GM12878 (cell line): ENCODE results near the gene FLVCR2. TPM values are rescaled to one million over a fixed set of nuclear protein-coding genes. Genes with fewer than 3 reads are reported as not detected.

ENCODE experiments used
- ATAC-seq: fragments of 200-7000 bp; cut with Tn5 transposase; 3 replicates; pipeline ENCODE4 v1.9.1; 2020; ENCODE audit warnings: mild to moderate bottlenecking, moderate library complexity
- BruUV-seq: library from RNA; stranded (reverse); fragments of 400-500 nt; replicated peaks from 2 replicates; lab custom pipeline; 2021; lab: Mats Ljungman, UMichigan
- CTCF ChIA-PET: fragments of 300-600 bp; sonication (Branson Sonifier 250); formaldehyde crosslinking; extraction: SDS; loops from one replicate; lab custom pipeline; 2021; ENCODE audit warnings: inconsistent platforms; lab: Yijun Ruan, JAX
- POLR2A ChIA-PET: fragments of 350-600 bp; formaldehyde crosslinking; extraction: SDS; loops from one replicate; lab custom pipeline; 2021; ENCODE audit warnings: inconsistent platforms; lab: Charles Lee
- RAD21 ChIA-PET: fragments of 300-600 bp; sonication (Branson Sonifier 250); formaldehyde crosslinking; loops from one replicate; lab custom pipeline; 2023; ENCODE audit warnings: antibody characterized with exemption; ENCODE audit not compliant: unreplicated experiment; lab: Charles Lee
- SMC1A ChIA-PET: fragments of 300-600 bp; sonication (Branson Sonifier 250); formaldehyde crosslinking; loops from one replicate; lab custom pipeline; 2023; ENCODE audit not compliant: unreplicated experiment, uncharacterized antibody; lab: Charles Lee
- DNase-seq: peaks from one replicate; pipeline ENCODE4 v3.0.0-alpha.2; 2011; ENCODE audit warnings: low read depth, low spot score
- FAIRE-seq: peaks from 3 replicates; lab custom pipeline; 2011; peaks lifted over from hg19 to GRCh38; lab: Jason Lieb, UNC
- H2AFZ ChIP-seq: 2 replicates; pipeline ENCODE4 v1.6.0; 2011; ENCODE audit warnings: low read depth, low read length, control low read depth; ENCODE audit not compliant: control insufficient read depth
- H3K27ac ChIP-seq: 2 replicates; pipeline ENCODE4 v1.5.1; 2011; ENCODE audit warnings: control low read depth; ENCODE audit not compliant: control insufficient read depth, insufficient read depth
- H3K27me3 ChIP-seq, 2 experiments: replicated peaks in 1 of 2; 2 replicates each; pipeline versions ENCODE4 v1.6.0 to v1.6.1; 2011; ENCODE audit warnings: low read length in 1 of 2; ENCODE audit not compliant: control insufficient read depth in 2 of 2, insufficient read depth in 2 of 2
- H3K36me3 ChIP-seq, 2 experiments: 2 replicates each; pipeline ENCODE4 v1.5.1; 2011; ENCODE audit warnings: low read length in 1 of 2; ENCODE audit not compliant: control insufficient read depth in 2 of 2, insufficient read depth in 2 of 2
- H3K4me1 ChIP-seq: 2 replicates; pipeline ENCODE4 v1.6.1; 2011; ENCODE audit warnings: mild to moderate bottlenecking, low read length, moderate library complexity, mixed read lengths; ENCODE audit not compliant: control insufficient read depth, insufficient read depth
- H3K4me2 ChIP-seq: 2 replicates; pipeline ENCODE4 v1.6.0; 2011; ENCODE audit warnings: control low read depth; ENCODE audit not compliant: control insufficient read depth, insufficient read depth
- H3K4me3 ChIP-seq: fragments of 200-600 bp; sonication (generic); 2 replicates; pipeline ENCODE4 v1.5.1; 2016
- H3K79me2 ChIP-seq: 2 replicates; pipeline ENCODE4 v1.6.0; 2011; ENCODE audit warnings: low read length; ENCODE audit not compliant: control insufficient read depth, insufficient read depth
- H3K9ac ChIP-seq: 2 replicates; pipeline ENCODE4 v1.8.0; 2011; ENCODE audit warnings: low read length, control low read depth, mixed read lengths; ENCODE audit not compliant: control insufficient read depth, insufficient read depth
- H3K9me3 ChIP-seq: replicated peaks from 3 replicates; pipeline ENCODE4 v1.5.1; 2011; ENCODE audit warnings: mild to moderate bottlenecking, low read length; ENCODE audit not compliant: control insufficient read depth, insufficient read depth
- H4K20me1 ChIP-seq: 2 replicates; pipeline ENCODE4 v1.6.0; 2011; ENCODE audit not compliant: control insufficient read depth, insufficient read depth
- BMI1 ChIP-seq: fragments of 450-650 bp; IDR thresholded peaks from 2 replicates; pipeline ENCODE4 v1.6.1; 2016; ENCODE audit warnings: mild to moderate bottlenecking, moderate library complexity, borderline replicate concordance
- CEBPB ChIP-seq, 2 experiments: fragments of 150-350 bp in 1 of 2; IDR thresholded peaks; 2 replicates each; pipeline ENCODE4 v1.6.1; 2012 to 2014; ENCODE audit warnings: low read depth in 2 of 2, low read length in 2 of 2, borderline replicate concordance in 1 of 2, inconsistent platforms in 1 of 2
- E2F8 ChIP-seq: fragments of 450-650 bp; IDR thresholded peaks from 2 replicates; pipeline ENCODE4 v1.6.1; 2018; ENCODE audit warnings: mild to moderate bottlenecking, low read depth, moderate library complexity; ENCODE audit not compliant: partially characterized antibody
- E4F1 ChIP-seq: fragments of 450-650 bp; IDR thresholded peaks from 2 replicates; pipeline ENCODE4 v1.6.1; 2018; ENCODE audit warnings: borderline replicate concordance, mild to moderate bottlenecking; ENCODE audit not compliant: partially characterized antibody
- ESRRA ChIP-seq: IDR thresholded peaks from 2 replicates; pipeline ENCODE4 v1.6.1; 2012; ENCODE audit warnings: mild to moderate bottlenecking, low read length, improper control_type of control experiment
- GATAD2B ChIP-seq: fragments of 450-650 bp; conservative IDR thresholded peaks from 2 replicates; pipeline ENCODE4 v1.6.1; 2017; ENCODE audit warnings: low read depth, mild to moderate bottlenecking, moderate library complexity
- HCFC1 ChIP-seq: fragments of 150-350 bp; IDR thresholded peaks from 2 replicates; pipeline ENCODE4 v1.6.1; 2014; ENCODE audit warnings: low read length
- MEF2B ChIP-seq: fragments of 450-650 bp; IDR thresholded peaks from 2 replicates; pipeline ENCODE4 v1.6.1; 2018; ENCODE audit warnings: mild to moderate bottlenecking, moderate library complexity; ENCODE audit not compliant: partially characterized antibody, poor library complexity, severe bottlenecking
- NFXL1 ChIP-seq: fragments of 450-650 bp; IDR thresholded peaks from 2 replicates; pipeline ENCODE4 v1.6.1; 2017; ENCODE audit warnings: antibody characterized with exemption, mild to moderate bottlenecking, borderline replicate concordance
- RAD21 ChIP-seq: IDR thresholded peaks from 2 replicates; pipeline ENCODE4 v1.6.1; 2011; ENCODE audit warnings: mild to moderate bottlenecking, low read depth, low read length, moderate library complexity; ENCODE audit not compliant: insufficient read depth
- SMC3 ChIP-seq: IDR thresholded peaks from 2 replicates; pipeline ENCODE4 v1.6.1; 2011; ENCODE audit warnings: low read length, improper control_type of control experiment, borderline replicate concordance
- YBX1 ChIP-seq: fragments of 450-650 bp; IDR thresholded peaks from 2 replicates; pipeline ENCODE4 v1.6.1; 2016; ENCODE audit warnings: antibody characterized with exemption
- ZBTB11 ChIP-seq: fragments of 450-650 bp; formaldehyde crosslinking; IDR thresholded peaks from 2 replicates; pipeline ENCODE4 v1.5.0; 2022; ENCODE audit warnings: mild to moderate bottlenecking, missing genetic modification characterization
- ZNF384 ChIP-seq: IDR thresholded peaks from 2 replicates; pipeline ENCODE4 v1.6.1; 2012; ENCODE audit warnings: low read depth, mild to moderate bottlenecking, low read length, improper control_type of control experiment, borderline replicate concordance
- WGBS: methylation state at CpG from one replicate; pipeline ENCODE4 v1.1.6; 2016; ENCODE audit warnings: low lambda C conversion rate; ENCODE audit not compliant: insufficient replicate concordance, insufficient coverage; ENCODE audit errors: missing lambda C conversion rate; 5-methylcytosine and 5-hydroxymethylcytosine counted together
- in situ Hi-C: fragments of 300-500 bp; cut with MboI; formaldehyde crosslinking; loops from 9 replicates; pipeline ENCODE4 v1.14.3; 2018; ENCODE audit warnings: mixed read lengths
- intact Hi-C: fragments of 100-400 bp; cut with micrococcal nuclease; formaldehyde crosslinking; loops from one replicate; pipeline ENCODE4 v1.14.2; 2022; ENCODE audit not compliant: unreplicated experiment
- polyA plus RNA-seq, 11 experiments: library from polyadenylated mRNA; depleted of rRNA in 4 of 11; unstranded in 6 of 11; stranded (reverse) in 5 of 11; fragments of >200 nt; fragmentation: Nextera tagmentation in 4 of 11; fragmentation: Illumina TruSeq in 1 of 11; extraction: Ambion mirVana in 4 of 11; extraction: Trizol in 1 of 11; gene quantifications; 1 replicate in 1 of 11; 2 replicates in 10 of 11; pipeline versions ENCODE4 v1.2.1 to v1.2.3, GENCODE V29; 2011 to 2016; ENCODE audit warnings: inconsistent platforms in 2 of 11, missing spikeins in 2 of 11, low read depth in 1 of 11
- total RNA-seq, 4 experiments: library from RNA; depleted of rRNA in 3 of 4; stranded (reverse); fragments of >200 nt in 3 of 4; fragmentation: Illumina TruSeq in 1 of 4; extraction: Trizol in 1 of 4; gene quantifications; 2 replicates each; pipeline versions ENCODE4 v1.2.1 to v1.2.3, GENCODE V29; 2013 to 2021

FLVCR2 gene
- total and polyA plus RNA-seq, 10 of the 15 experiments (the other 5 are each of a cell fraction or from before 2014, with no cell fraction given): 0.24 to 3.7 (median 1.6) TPM

GRCh38 chr14:75657331-75657730 is 78.9 kb downstream of the FLVCR2 start:
- no TSS peak for BruUV-seq
- Histone ChIP-seq H3K27ac (no peak overlapping the region), H3K36me3 (peaks cover 0 to 20% of the 10 kb centered on the region in 2 experiments; a peak in 3 of 4 replicates), H3K27me3 (no peaks in the 10 kb centered on the region), H3K79me2 (peaks cover 31% of the 10 kb centered on the region), H3K9ac (no peak overlapping the region), H3K9me3 (no peaks in the 10 kb centered on the region), H4K20me1 (no peaks in the 10 kb centered on the region), H3K4me3 (no peak overlapping the region), H3K4me1 (no peaks in the 10 kb centered on the region), H2AFZ (no peak overlapping the region), H3K4me2 (no peak overlapping the region)
- 77% methylated on average over 4 of the region's 4 CpGs for WGBS
- CTCF ChIA-PET: interaction anchor here (0.9 to 13.0 kb wide), 16 partner anchors 8 to 353 kb away, joined by 3 to 578 read pairs (median 4); partner anchors contain the start of genes FLVCR2 and TGFB3
- in situ Hi-C loops: loop anchor here (10.0 kb wide), 1 partner anchor 533 kb away; the partner anchor contains the start of gene NEK9
- SMC1A ChIA-PET: interaction anchor here (0.7 to 12.4 kb wide), 13 partner anchors 11 to 448 kb away, joined by 3 to 375 read pairs (median 4); partner anchors contain the start of genes BATF and FLVCR2
- RAD21 ChIA-PET: interaction anchor here (0.9 to 13.7 kb wide), 9 partner anchors 52 to 351 kb away, joined by 3 to 320 read pairs (median 6); partner anchors contain the start of gene FLVCR2
- POLR2A ChIA-PET: interaction anchor here (0.7 to 1.7 kb wide), 2 partner anchors 10 to 13 kb away, joined by 8 to 10 read pairs; no protein-coding TSS in a partner anchor
- DNase-seq (no peak), ATAC-seq (no peak), FAIRE-seq (no peak)
- intact Hi-C loops: loop anchor here (10.0 kb wide), 1 partner anchor 523 kb away; no protein-coding TSS in a partner anchor
- no peak for TF ChIP-seq E2F8
- no peak for TF ChIP-seq BMI1
- no peak for TF ChIP-seq ESRRA
- no peak for TF ChIP-seq HCFC1
- no peak for TF ChIP-seq GATAD2B
- no peak for TF ChIP-seq MEF2B
- no peak for TF ChIP-seq ZNF384
- TF ChIP-seq ZBTB11 (CRISPR knock-in tag): no peak
- no peak for TF ChIP-seq NFXL1
- TF ChIP-seq E4F1: no peak
- no peak for TF ChIP-seq RAD21
- TF ChIP-seq YBX1: no peak
- no peak for TF ChIP-seq CEBPB (IDR thresholded peaks at IDR 0.05; ENCODE audit: borderline replicate concordance in 1 of 2, low read depth in 2 of 2, low read length in 2 of 2)
- TF ChIP-seq SMC3: no peak
